K562 (cell line): Measurements from ENCODE around the gene FAM111B. TPM values are rescaled to one million over a fixed set of nuclear protein-coding genes. Genes with fewer than 3 reads are reported as not detected.

Experiments
- E2F1 ChIP-seq: sonication (generic); formaldehyde crosslinking; IDR thresholded peaks from 2 replicates; pipeline ENCODE4 v1.8.1; 2023; ENCODE audit warnings: mild to moderate bottlenecking, missing genetic modification reagents, moderate library complexity
- ELF1 ChIP-seq: fragments of 200-800 bp; sonication (Bioruptor generic); IDR thresholded peaks from 2 replicates; pipeline ENCODE4 v1.6.1; 2016; ENCODE audit warnings: missing genetic modification characterization, missing compliant biosample characterization
- ILF3 ChIP-seq: fragments of 450-650 bp; IDR thresholded peaks from 2 replicates; pipeline ENCODE4 v1.6.1; 2018; ENCODE audit warnings: antibody characterized with exemption, mild to moderate bottlenecking, moderate library complexity, borderline replicate concordance
- JUNB ChIP-seq: fragments of 450-650 bp; formaldehyde crosslinking; conservative IDR thresholded peaks from 2 replicates; pipeline ENCODE4 v1.4.0; 2020; ENCODE audit warnings: mild to moderate bottlenecking
- KLF13 ChIP-seq: fragments of 450-650 bp; IDR thresholded peaks from 2 replicates; pipeline ENCODE4 v1.6.1; 2016; ENCODE audit warnings: missing genetic modification characterization, low read depth, mild to moderate bottlenecking, missing compliant biosample characterization, moderate library complexity, borderline replicate concordance
- MITF ChIP-seq: IDR thresholded peaks from 2 replicates; pipeline ENCODE4 v1.6.1; 2014; ENCODE audit warnings: antibody characterized with exemption
- MXD1 ChIP-seq: fragments of 250-450 bp; sonication (Bioruptor Pico); IDR thresholded peaks from 2 replicates; pipeline ENCODE4 v1.8.0; 2021; ENCODE audit warnings: borderline replicate concordance, mild to moderate bottlenecking, moderate library complexity; ENCODE audit not compliant: poor library complexity, severe bottlenecking
- NELFE ChIP-seq: IDR thresholded peaks from 2 replicates; pipeline ENCODE4 v1.6.1; 2011; ENCODE audit warnings: mild to moderate bottlenecking; ENCODE audit not compliant: insufficient read depth, insufficient read length
- NR2C2 ChIP-seq, 2 experiments: fragments of 200-800 bp in 1 of 2; sonication (Bioruptor generic) in 1 of 2; sonication (generic) in 1 of 2; formaldehyde crosslinking in 1 of 2; IDR thresholded peaks; 2 replicates each; pipeline versions ENCODE4 v1.6.1 to v1.8.0; 2016 to 2022; ENCODE audit warnings: mild to moderate bottlenecking in 1 of 2, missing compliant biosample characterization in 1 of 2, missing genetic modification characterization in 1 of 2, missing genetic modification reagents in 1 of 2
- POU5F1 ChIP-seq: fragments of 150-350 bp; IDR thresholded peaks from 2 replicates; pipeline ENCODE4 v1.6.1; 2014; ENCODE audit warnings: borderline replicate concordance, low read length, low read depth, mild to moderate bottlenecking; ENCODE audit not compliant: partially characterized antibody
- PREB ChIP-seq: sonication (generic); formaldehyde crosslinking; IDR thresholded peaks from 2 replicates; pipeline ENCODE4 v1.8.1; 2023; ENCODE audit warnings: mild to moderate bottlenecking, missing genetic modification reagents
- RB1 ChIP-seq: fragments of 450-650 bp; IDR thresholded peaks from 2 replicates; pipeline ENCODE4 v1.6.1; 2017; ENCODE audit warnings: low read depth, mild to moderate bottlenecking
- ZBTB49 ChIP-seq: sonication (generic); formaldehyde crosslinking; IDR thresholded peaks from 2 replicates; pipeline ENCODE4 v1.8.0; 2022; ENCODE audit warnings: missing genetic modification reagents, mild to moderate bottlenecking, borderline replicate concordance
- ZFPM2 ChIP-seq: fragments of 250-450 bp; sonication (Bioruptor Pico); IDR thresholded peaks from 2 replicates; pipeline ENCODE4 v1.5.1; 2022; ENCODE audit warnings: mild to moderate bottlenecking
- ZHX1 ChIP-seq: fragments of 150-350 bp; conservative IDR thresholded peaks from 2 replicates; pipeline ENCODE4 v1.6.1; 2014; ENCODE audit warnings: low read length
- polyA plus RNA-seq, 8 experiments: library from polyadenylated mRNA; depleted of rRNA in 4 of 8; stranded (reverse) in 5 of 8; unstranded in 3 of 8; fragments of >200 nt; fragmentation: Nextera tagmentation in 2 of 8; fragmentation: Illumina TruSeq in 1 of 8; extraction: Ambion mirVana in 2 of 8; extraction: Trizol in 1 of 8; gene quantifications; 2 replicates each; pipeline versions ENCODE4 v1.2.1 to v1.2.3, GENCODE V29; 2011 to 2014; ENCODE audit warnings: inconsistent platforms in 1 of 8, missing spikeins in 1 of 8
- total RNA-seq, 7 experiments: library from RNA; depleted of rRNA in 6 of 7; stranded (reverse); fragments of >200 nt in 6 of 7; fragmentation: Illumina TruSeq in 2 of 7; extraction: Trizol in 2 of 7; gene quantifications; 2 replicates each; pipeline versions ENCODE4 v1.2.1 to v1.2.3, GENCODE V29; 2011 to 2021; ENCODE audit warnings: low replicate concordance in 1 of 7

FAM111B gene
- total and polyA plus RNA-seq, 9 of the 15 experiments (the other 6 are each of a cell fraction or from before 2014, with no cell fraction given) = 0.01 to 0.33 (median 0.06) TPM; not detected in 5

GRCh38 chr11:59142530-59143507 lies 35.8 kb downstream of the FAM111B start, which contains the start of gene FAM111A (continued):
- no peak for TF ChIP-seq ZFPM2
- no peak for TF ChIP-seq ZBTB49 (CRISPR knock-in tag)
- no peak for TF ChIP-seq POU5F1
- no peak for TF ChIP-seq ILF3
- no peak for TF ChIP-seq ZHX1
- no peak for TF ChIP-seq RB1
- TF ChIP-seq JUNB = no peak
- TF ChIP-seq NR2C2 (CRISPR knock-in tag; IDR thresholded peaks at IDR 0.05) = no peak
- TF ChIP-seq NR2C2 (tag; IDR thresholded peaks at IDR 0.05) = 0 out of 2 replicates have a peak, but pooled peaks have one; percentile 14
- no peak for TF ChIP-seq PREB (CRISPR knock-in tag)
- TF ChIP-seq ELF1 (tag) = peak; percentile 69
- no peak for TF ChIP-seq MITF
- peak; percentile 48; the same call in 1 of the 2 replicates for TF ChIP-seq E2F1 (CRISPR knock-in tag)
- no peak for TF ChIP-seq NELFE
- no peak for TF ChIP-seq MXD1 (CRISPR knock-in tag)
- TF ChIP-seq KLF13 = no peak
